ENCODE results near the gene CLNK. TPM values are rescaled to one million over a fixed set of nuclear protein-coding genes. Genes with fewer than 3 reads are reported as not detected.
"Not testable (repeated sequence)": the region's sequence is repeated elsewhere in the genome, so short reads cannot be mapped to it uniquely, and the experiment has no call there.

CLNK gene
- total RNA-seq, 1 donor from 2014 or later = not detected

DNA sequence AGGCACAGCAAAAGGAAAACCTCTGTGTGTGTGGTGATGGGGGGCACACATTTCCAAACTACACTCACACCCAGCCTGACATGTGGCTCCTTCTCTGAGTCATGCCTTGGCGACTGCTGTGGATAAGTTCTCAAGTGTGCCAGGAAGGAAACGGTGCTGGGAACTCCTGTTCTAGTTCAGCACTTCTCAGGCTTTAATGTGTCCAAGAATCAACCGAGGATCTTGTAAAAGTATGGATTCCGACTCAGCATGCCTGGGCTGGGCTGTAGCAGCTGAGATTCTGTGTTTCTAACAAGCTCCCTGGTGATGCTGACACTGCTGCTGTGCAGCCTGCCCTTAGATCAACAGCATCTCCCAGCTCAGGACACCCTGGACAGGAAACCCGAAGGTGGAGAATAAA, 20.2 kb downstream of the CLNK start:
- peak in 1 of 2 donors; percentile 94 for DNase-seq (ENCODE audit: low read depth in 2 of 2)

DNA sequence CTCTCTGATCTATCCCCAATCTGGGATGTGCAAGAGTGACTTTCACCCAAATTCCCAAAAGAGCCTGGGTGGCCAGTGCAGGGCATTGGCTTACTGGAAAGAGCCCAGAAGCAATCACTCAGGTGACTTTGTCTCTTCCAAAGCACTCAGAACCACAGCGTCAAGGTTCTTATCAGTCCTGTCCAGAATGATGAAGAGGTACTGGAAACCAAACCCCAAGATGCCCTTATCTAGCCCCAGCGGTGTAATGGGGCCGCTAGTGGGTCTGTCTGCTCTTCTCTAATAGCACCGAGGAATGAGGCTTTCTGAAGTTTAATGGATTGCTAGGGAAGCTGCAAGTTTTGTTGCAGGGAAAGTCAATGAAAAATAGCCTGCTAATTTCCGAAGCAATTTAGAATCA, 21.6 kb downstream of the CLNK start:
- DNase-seq (ENCODE audit: low read depth in 2 of 2) = no peak

DNA sequence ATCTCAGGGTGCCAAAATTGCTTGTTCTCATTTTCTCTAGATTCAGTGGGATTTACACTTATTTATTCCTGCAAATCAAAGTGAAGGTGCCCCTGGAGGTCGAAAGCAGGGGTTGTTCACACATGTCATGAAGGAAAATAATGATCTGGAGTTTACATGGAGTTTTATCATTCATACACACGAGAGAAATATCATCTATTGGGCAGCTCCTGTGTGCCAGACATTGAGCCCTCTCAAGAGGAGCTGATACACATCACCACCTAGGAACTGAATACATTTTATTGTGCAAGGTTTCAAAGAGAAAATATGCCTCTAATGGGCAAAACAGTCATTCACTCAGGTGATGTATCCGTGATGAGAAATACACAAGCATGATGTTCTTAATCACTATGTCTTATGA, 23.5 kb downstream of the CLNK start:
- DNase-seq (ENCODE audit: low read depth in 2 of 2) = no peak

DNA sequence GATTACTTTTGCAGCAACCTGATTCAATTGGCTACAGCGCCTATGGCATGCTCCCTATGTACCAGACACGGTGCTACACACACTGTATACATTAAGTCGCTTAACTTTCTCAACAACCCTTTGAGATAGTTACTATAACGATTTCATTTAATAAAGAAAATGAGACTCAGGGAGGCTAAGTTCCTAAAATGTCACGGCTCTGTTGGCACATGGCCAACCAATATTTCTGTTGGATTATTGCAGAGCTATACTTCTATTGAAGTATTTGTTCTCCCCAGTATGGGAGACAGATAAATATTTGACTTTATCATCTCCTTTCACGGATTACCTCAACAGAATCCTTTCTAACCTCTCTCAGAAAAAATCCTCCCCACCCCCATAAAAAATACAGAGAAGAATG, 25.3 kb downstream of the CLNK start:
- no peak for DNase-seq (ENCODE audit: low read depth in 2 of 2)

DNA sequence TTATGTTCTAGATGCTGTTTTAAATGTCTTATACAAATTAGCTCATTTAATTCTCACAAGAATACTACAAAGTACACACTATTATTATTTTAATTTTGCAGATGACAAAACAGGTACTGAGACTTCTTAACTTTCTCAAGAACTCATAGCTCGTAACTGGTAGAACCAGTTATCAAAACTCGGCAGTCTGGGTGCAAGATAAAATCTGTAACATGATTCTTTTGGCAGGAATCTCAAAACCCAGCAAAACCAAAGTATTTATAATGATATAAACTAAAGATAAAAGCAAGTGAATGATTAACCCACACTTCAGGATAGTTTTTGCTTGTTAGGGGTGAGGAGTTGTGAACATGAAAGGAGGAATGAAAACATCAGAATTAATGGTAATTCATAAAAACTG, 27.6 kb downstream of the CLNK start:
- peak in 1 of 2 donors; percentile 31 for DNase-seq (ENCODE audit: low read depth in 2 of 2)

DNA sequence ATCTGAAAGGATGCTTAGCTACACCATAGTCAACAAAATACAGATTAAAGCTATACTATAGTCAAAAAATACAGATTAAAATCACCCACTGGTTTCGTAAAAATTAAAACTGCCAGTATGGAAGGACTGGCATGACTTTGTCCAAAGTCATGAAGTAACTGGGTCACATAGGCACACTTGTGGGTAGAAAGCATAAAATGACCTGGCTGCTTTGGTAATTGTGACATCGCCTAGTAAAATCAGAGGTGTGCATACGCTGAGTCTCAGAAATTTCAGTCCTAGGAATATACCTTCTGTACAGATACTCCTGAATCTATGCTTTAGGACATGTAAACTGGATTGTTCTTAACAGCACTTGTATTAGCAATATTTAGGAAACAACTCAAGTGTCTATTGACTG, 28.1 kb downstream of the CLNK start:
- no peak for DNase-seq (ENCODE audit: low read depth in 2 of 2)

DNA sequence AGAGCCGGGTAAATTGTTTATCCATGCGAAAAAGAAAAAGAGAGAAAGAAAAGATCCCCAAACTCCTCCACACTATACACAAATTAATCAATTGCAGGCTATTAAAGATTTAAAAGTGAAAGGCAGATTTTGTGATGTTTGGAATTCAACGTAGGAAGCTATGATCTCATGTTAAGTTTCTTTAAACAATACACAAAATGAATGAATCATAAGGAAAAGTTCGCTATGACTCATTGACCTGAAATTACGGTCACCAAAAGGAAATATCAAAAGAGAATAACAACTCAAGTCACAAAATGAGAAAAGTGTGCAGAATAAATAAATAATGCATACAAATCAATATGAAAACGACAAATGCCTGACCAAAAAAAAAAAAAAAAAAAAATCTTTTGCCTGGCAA, 28.6 kb downstream of the CLNK start:
- peak in 1 of 2 donors; percentile 85 for DNase-seq (ENCODE audit: low read depth in 2 of 2)

DNA sequence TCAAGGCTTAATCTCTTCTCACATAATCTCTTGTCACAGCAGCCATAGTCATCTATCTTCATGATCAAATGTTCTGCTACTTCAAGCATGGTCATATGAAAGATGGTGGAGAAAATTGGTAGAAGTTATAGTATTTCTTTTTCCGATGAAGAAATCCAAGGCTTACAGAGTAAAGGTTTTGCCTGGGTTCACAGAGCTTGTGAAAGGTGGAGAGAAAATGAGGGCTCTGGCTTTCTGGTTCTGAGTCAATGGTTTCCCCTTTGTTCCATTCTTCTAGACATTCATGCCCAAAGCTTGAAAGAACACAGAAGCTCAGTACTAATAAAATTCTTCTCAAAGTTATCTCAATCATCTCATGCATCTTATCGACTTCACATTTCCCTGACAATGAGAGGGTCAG, 36.1 kb downstream of the CLNK start:
- no peak for DNase-seq (ENCODE audit: low read depth in 2 of 2)

DNA sequence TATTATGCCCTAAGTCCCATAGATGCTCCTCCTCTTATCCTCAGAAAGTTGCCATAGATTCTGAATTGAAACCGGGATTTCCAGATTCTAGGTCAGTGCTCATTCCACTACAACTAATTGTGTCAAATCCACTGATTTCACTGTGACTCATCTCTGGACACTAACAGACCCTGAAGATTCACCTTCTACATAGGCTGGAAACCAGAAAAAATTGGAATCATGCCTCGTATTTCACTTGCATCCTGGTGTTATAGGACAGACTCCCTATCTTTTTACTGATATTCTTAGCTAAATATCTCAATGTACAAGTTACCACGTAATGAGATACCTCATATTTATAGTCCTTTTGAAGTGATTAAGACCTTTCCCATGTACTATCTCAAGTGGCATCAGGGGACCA, 36.7 kb downstream of the CLNK start:
- DNase-seq (ENCODE audit: low read depth in 2 of 2) = no peak

DNA sequence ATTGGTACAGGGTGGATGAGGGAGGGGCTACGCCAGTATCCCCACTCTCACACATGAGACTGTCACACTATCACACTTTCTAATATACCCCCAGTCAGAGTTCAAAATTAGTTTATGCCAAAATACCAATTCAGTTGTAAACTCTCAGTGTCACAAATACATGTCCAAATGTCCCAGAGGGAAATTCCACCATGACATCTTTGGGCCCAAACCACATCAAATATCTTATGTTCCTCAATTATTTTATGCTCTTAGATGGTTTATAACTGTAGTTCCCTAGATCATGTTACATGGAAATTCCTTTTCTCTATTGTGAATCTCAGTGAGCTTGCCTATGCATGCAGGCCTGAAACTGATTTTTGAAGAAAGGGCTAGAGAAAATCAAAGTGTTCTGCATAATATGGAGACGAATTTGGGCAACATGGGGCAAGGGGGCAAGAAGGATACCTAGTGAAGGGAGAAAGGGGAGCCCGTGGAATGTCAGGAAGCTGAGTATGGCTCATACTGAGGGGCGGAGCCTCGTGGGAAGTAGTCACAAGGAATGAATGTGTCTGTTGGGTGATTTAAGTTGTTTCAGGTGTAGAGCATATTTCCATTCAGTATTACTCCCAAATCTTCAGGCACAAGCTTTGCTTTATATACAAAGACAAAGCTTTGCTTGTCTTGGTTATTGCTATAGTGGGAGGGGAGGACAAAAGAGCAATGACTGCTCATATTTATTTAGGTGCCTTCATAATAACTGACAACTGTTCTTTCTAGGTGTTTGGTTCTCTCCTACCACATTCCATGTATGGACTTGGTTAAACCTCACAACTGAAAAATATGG, 40.8 kb downstream of the CLNK start:
- no peak for DNase-seq (ENCODE audit: low read depth in 2 of 2)

DNA sequence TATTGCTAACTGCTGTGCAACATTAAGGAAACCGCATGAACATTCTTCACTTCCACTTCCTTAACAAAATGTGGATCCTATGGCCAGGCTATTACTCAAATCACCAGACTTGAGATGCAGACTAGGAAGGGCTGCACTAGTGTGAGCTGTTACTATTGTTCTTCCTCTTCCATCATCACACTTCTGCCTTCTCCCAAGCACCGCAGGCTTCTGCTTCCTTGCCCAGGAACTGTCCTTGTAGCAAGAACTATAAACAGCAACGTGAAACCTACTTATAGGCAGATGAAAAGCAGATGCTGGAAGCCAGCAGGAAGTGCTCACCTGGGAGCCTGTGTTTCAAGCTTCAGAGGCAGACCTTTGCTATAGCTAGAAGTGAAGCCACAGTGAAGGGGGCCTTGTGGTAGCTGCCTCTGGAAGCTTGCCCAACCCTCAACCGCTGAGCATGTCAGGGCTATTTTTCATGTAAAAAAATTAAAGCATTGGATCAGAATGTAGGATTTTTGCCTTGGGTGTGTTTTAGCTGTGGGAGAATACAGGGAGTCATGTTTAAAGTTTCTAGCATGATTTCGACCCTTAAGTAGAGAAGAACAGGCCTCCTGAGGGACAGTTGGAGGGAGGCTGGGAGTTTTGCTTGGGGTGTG, 43.9 kb downstream of the CLNK start:
- no peak for DNase-seq (ENCODE audit: low read depth in 2 of 2)

DNA sequence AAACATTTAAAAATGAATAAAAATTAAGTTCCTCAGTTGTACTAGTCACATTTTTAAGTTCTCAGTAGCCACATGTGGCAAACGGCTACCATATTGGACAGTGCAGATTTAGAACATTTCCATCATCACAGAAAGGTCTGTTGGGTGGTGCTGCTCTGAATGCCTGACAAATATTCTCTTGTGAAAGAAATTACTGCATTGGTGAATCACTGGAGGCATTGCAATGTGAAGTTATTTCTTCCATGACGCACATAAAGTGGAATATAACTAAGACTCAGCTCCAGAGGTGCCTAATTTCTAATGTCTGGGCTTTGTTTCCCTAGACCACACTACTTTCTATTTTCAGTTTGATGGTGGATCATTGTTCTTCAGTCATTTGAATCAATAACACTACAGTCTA, 44.9 kb downstream of the CLNK start:
- DNase-seq (ENCODE audit: low read depth in 2 of 2) = no peak

DNA sequence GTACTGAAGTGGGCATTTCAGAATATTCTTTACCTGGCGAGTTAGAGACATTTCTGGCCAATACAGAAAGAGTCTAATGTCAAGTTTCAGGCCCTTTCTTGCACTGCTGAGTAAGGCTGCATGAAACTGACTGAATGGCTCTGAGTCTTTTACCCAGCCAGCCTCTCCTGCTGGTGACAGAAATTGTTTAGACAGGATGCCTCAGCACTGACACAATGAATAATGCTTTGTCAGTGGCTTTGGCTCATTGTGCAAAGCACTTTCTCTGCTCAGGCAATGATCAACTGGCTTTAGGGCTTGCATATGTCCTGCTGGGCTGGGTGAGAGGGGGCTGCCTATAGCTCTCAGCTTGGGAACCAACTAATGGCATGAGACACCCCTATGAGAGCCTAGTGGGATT, 45.5 kb downstream of the CLNK start:
- DNase-seq (ENCODE audit: low read depth in 2 of 2) = no peak

DNA sequence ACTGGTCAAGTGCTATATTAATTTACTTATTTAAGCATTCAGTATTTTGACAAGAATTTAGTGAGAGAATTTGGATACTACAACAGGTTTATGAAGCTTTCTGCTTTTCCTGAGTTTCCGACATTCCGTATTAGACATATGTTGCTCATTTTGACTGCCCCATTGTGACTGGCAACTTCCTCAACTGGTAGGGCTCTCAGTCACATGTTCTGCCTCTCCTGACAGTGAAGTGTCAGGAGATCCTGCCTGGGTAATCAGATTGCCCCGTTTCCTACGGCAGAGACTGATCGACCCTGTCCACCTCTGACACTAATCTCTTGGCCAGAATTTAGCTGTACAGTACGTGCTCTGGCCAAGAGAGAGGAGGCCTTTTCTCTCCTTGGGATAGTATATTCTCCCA, 49.5 kb downstream of the CLNK start:
- DNase-seq (ENCODE audit: low read depth in 2 of 2) = no peak

DNA sequence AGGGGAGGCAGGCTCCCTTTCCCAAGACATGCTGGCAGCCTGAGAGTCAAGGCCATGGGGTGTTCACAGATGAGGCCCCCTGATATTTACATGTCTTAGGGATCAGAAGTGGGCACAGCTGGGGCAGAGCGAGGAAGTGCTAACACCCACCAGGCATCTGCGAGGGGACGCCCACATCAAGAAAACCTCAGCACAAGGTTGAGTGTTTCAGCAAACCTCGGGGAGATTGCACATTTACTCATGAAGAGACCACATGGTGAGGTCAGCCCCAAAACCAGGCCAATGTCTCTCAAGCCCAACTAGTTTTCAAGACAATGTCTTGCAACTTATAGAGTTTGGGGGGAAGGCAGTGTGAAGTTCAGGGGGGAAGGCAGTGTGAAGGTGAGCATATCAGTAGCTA, 55.2 kb downstream of the CLNK start:
- DNase-seq (ENCODE audit: low read depth in 2 of 2) = no peak

DNA sequence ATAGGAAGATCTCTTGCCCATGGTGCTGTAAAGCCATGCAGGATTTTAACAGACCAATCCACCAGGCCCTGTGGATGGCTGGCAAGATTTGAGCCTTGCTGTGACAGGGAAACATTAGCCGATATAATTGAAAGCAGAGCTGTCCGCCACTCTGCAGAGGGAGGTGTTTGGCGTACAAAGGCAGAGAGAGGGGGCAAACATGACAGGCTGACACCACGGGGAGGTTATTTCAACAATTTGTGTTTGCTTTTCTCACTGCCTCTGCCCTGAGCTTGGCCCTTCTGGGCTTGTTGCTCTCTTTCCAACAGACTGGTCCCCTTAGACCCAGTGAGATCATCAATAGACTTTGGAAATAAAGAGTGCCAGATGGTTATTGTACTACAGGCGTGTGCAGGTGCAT, 59.4 kb downstream of the CLNK start:
- no peak for DNase-seq (ENCODE audit: low read depth in 2 of 2)

DNA sequence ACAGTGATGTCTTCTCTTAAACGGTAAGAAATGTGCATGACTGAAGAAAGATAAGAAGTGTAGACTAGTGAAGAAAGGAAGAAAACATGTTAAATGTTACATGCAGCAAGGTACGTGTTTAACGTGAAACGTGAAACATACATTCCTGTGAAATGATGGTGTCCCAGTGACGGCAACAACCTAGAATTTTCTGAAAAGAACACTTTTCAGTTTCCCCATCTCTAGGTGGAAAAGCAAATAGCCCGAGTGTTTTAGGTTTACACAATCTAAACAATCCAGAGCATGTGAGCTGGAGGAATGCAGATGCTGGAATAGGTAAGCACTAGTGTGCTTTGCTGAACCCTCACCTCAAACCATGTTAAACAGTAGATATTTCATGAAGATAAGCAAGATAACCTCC, 60.7 kb downstream of the CLNK start:
- no peak for DNase-seq (ENCODE audit: low read depth in 2 of 2)

DNA sequence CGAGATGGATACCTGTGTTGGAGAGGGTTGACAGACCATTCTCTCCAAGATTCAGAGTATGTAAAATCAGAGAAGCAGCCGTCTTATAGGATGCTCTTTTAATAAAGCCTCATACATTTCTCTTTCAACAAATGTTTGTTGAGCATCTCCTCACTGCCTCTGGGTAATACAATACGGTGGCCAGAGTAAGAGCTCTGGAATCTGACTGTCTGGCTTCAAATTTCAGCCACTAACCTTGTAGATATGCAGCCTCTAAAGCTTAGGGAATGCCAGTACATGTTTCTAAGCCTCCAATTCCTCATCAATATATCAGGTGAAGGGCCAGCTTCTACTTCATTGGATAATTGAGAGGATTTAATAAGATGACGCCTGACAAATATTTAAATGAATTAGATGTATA, 61.3 kb downstream of the CLNK start:
- DNase-seq (ENCODE audit: low read depth in 2 of 2) = no peak

DNA sequence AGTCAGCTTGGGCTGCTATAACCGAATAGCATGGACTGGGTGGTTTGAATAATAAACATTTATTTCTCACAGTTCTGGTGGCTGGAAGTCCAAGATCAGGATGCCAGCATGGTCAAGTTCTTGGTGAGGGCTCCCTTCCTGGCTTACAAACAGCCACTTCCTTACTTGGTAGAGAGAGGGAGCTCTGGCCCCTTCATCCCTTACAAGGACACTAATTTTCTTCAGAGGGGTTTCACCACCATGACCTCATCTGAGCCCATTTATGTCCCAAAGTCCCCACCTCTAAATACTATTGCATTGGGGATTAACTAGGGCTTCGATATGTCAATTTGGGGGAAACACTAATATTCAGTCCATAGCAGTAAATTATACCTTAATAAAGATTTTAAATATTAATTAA, 61.8 kb downstream of the CLNK start:
- DNase-seq (ENCODE audit: low read depth in 2 of 2) = peak in 1 of 2 donors; percentile 37

DNA sequence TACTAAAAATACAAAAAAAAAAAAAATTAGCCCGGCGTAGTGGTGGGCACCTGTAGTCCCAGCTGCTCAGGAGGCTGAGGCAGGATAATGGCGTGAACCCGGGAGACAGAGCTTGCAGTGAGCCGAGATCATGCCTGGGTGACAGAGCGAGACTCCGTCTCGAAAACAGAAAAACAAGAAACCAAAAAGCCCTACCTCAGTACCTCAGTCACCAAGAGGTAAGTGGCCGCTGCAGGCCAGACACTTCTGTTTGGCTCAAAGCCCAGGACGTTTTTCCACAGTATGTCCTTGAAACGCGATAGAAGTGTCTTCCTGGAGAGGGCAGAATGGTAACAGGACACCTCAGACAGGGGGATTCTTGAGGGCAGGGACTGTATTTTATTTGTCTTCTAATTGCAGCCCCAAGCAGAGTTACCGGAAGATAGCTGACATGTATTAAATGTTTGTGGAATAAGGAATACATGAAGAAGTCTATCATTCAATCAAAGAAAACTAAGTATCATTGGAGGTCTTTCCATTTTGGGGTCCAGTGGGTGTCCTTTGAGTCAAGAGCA, 63.6 kb downstream of the CLNK start:
- no peak for DNase-seq (ENCODE audit: low read depth in 2 of 2)

DNA sequence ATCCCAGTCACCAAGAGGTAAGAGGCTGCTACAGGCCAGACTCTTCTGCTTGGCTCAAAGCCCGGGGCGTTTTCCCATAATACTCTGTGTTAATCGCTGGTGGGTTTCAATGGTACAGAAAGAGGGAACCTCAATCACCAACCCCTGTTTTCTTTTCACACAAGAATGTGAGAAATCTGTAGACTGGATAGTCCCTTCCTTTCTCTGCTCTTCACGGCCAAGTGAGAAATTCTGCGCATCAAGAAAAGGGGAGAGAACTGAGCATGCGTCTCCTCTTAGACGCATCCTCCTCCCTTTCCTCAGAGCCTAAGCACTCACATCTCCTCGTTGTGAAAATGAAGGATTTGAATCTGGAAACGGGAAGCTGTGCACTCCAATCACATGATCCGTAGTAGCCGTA, 64.7 kb downstream of the CLNK start:
- no peak for DNase-seq (ENCODE audit: low read depth in 2 of 2)

DNA sequence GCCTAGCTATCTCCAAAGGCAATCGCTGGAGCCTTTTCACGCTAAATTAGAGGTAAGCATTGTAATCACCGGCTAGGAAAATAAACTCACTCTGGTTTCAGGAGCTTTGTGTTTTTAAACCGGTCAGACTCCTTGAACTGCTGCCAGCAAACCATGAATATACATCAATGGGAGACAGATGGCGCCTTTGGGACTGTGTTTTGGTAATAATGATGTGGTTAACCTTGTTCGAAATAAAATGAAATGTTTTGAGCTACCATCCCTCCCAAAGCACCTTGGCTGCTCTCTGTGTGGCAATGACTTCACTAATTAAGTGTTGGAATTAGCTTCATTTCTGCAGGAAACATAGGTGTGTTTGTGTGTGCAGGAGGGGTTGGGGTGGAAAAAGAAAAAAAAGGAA, 65.3 kb downstream of the CLNK start:
- peak in 1 of 2 donors; percentile 58 for DNase-seq (ENCODE audit: low read depth in 2 of 2)

DNA sequence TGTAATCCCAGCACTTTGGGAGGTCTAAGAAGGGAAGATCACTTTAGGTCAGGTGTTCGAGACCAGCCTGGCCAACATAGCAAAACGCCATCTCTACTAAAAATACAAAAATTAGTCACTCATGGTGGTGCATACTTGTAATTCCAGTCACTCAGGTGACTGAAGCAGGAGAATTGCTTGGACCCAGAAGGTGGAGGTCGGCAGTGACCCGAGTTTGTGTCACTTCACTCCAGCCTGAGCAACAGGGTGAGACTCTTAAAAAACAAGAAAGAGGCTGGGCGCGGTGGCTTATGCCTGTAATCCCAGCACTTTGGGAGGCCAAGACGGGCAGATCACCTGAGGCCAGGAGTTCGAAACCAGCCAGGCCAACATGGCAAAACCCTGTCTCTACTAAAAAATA, 69.6 kb downstream of the CLNK start:
- DNase-seq (ENCODE audit: low read depth in 2 of 2) = not testable (repeated sequence)

All from dermis microvascular lymphatic vessel endothelial cell (primary cell).